HG03025 (cell line): ENCODE data around the gene RAB39A.
"Not testable (repeated sequence)": the region's sequence is repeated elsewhere in the genome, so short reads cannot be mapped to it uniquely, and the experiment has no call there.

Source experiments
- ATAC-seq: cut with Tn5 transposase; IDR thresholded peaks from one replicate; pipeline ENCODE4 v1.9.1; 2021; ENCODE audit warnings: mild to moderate bottlenecking, moderate library complexity; ENCODE audit not compliant: unreplicated experiment, low FRiP score

Gene RAB39A, protein sequence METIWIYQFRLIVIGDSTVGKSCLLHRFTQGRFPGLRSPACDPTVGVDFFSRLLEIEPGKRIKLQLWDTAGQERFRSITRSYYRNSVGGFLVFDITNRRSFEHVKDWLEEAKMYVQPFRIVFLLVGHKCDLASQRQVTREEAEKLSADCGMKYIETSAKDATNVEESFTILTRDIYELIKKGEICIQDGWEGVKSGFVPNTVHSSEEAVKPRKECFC

DNA sequence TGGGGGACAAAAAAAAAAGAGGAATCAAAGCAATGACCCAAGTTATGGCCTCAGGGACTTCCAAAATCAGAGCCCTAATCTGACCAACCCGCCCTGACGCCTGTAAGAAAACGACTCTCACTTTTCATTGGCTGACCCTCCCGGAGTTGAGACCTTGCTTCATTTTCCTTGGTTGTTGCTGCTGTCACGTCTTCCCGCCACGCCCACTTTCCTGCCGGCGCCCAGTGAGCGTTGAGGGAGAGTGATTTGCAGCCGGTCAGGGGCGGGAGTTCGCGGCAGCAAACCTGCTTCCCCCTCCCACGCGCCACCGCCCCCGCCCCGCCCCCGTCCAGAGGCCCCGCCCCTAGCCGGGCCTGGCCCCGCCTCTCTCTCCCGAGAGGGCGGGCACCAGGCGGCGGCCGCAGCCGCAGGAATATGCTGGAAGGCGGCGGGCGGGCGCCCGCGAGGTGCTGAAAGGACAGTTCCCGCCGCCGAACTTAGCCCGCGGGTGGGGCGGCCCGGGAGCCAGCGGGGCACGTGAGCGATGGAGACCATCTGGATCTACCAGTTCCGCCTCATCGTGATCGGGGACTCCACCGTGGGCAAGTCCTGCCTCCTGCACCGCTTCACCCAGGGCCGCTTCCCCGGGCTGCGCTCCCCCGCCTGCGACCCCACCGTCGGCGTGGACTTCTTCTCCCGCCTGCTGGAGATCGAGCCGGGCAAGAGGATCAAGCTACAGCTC lies at the start of gene RAB39A:
Gene RAB39A, plus strand, starts transcription at position 403 of the 721 bp plus-strand sequence. Its CDS starts 121 bp downstream, at position 524.
- ATAC-seq, result peak; percentile 93

DNA sequence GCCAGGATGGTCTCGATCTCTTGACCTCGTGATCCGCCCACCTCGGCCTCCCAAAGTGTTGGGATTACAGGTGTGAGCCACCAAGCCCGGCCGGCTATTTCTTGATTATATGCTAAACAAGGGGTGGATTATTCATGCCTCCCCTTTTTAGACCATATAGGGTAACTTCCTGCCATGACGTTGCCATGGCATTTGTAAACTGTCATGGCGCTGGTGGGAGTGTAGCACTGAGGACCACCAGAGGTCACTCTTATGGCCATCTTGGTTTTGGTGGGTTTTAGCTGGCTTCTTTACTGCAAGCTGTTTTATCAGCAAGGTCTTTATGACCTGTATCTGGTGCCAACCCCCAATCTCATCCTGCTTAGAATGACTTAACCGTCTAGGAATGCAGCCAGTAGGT lies 46.8 kb upstream of the RAB39A start:
- not testable (repeated sequence) for ATAC-seq

DNA sequence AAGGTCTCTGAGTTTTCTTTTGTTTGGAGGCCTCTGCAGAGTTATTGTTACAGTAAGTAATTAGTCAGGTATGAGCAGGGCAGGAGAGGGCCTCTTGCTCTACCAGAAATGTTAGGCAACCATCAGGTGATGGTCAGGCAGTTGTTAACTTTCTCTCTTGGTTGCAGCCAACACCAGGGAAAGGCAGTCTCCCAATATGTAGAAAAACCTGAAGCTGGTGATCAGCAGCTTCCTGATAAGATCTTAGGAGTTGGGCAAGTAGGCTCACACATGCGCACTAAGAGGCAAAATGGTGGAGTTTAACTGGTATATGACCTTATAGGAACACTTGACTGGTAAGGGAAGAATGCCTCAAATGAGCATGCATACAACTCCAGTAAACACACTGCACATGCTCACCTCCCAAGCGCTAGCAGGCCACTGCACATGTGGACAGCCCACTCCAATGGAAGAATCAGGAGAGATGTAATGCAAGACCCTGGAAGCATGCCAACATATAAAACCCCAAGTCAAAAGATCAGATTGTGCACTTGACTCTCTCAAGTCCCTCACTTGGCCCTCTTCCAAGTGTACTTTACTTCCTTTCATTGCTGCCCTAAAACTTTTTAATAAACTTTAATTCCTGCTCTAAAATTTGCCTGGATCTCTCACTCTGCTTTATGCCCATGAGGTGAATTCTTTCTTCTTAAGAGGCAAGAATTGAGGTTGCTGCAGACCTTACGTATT lies 46.0 kb upstream of the RAB39A start:
- no peak for ATAC-seq

DNA sequence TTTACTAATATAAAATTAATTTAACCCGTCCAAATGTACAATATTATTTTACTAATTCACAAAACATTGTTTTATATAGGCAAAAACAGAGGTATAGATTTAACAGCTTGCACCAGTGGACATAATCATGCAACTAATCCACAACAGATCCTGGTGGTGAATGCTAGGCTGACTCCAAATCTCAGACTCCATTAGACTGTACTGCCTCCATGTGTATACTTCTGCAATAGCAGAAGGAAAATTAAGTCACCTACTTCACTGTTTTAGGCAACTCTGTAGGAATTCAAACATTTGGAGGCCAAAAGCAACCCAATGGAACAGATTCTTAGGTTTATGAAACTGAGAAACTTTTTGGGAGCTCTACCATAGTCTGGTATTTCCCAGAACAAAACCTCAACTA lies 30.0 kb upstream of the RAB39A start:
- ATAC-seq, result peak; percentile 71

DNA sequence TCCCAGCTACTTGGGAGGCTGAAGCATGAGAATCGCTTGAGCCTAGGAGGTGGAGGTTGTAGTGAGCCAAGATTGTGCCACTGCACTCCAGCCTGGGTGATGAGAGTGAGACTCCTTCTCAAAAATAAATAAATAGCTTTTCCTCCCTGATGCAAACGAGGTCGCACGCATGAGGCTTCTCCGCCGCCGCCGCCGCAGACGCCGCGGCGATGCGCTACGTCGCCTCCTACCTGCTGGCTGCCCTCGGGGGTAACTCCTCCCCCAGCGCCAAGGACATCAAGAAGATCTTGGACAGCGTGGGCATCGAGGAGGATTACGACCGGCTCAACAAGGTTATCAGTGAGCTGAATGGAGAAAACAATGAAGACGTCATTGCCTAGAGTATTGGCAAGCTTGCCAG lies 20.0 kb upstream of the RAB39A start:
- no peak for ATAC-seq

DNA sequence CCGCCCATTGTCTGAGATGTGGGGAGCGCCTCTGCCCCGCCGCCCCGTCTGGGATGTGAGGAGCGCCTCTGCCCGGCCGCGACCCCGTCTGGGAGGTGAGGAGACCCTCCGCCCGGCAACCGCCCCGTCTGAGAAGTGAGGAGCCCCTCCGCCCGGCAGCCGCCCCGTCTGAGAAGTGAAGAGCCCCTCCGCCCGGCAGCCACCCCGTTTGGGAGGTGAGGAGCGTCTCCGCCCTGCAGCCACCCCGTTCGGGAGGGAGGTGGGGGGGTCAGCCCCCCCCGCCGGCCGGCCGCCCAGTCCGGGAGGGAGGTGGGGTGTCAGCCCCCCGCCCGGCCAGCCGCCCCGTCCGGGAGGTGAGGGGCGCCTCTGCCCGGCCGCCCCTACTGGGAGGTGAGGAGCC lies 15.8 kb upstream of the RAB39A start:
- ATAC-seq, result not testable (repeated sequence)

DNA sequence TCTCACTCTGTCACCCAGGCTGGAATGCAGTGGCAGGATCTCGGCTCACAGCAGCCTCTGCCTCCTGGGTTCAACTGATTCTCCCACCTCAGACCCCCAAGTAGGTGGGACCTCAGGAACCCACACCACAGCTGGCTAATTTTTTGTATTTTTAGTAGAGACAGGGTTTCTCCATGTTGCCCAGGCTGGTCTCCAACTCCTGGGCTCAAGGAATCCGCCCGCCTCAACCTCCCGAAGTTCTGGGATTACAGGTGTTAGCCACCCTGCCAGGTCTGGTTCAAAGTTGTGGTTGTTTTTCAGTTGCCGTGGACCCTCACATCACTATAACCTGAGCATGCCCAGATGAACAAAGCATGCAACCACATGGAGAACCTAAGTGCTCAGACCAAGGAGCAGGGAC lies 13.0 kb upstream of the RAB39A start:
- ATAC-seq, result no peak

DNA sequence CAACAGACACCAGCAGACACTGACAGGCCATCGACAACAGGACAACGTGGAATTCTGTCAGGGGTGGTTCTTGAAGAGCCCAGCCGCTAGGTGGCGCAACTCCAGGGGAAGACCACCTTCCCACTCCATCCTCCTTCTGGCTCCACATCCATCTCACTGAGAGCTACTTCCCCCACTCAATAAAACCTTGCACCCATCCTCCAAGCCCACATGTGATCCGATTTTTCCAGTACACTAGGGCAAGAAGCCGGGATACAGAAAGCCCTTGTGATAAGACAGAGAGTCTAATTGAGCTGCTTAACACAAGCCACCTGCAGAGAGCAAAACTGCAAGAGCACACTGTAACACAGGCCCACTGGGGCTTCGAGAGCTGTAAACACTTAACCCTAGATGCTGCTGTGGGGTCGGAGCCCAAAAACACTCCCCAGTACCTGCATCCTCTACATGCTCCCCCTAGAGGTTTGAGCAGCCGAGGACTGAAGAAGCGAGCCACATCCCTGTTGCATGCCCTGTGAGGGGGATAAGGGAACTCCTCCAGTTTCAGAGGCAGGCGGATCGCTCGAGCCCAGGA lies 11.5 kb upstream of the RAB39A start:
- ATAC-seq, result no peak

DNA sequence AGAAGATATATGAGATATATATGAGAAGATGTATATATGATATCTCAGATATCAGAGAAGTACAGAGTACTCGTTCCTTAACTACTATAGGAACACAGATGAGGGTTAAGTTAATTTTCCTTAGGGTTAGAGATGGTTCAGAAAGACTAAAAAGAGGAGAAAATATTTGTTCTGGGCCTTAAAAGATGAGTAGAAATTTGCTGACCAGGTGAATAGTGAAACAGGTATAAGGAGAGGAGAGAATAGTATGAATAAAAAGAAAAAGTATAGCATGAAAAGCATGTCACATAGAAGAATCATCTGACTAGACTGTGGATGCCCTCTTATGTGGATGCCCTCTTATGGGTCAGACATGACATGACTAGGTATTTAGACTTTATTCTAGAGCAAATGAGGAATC lies 6.3 kb upstream of the RAB39A start:
- ATAC-seq, result no peak

DNA sequence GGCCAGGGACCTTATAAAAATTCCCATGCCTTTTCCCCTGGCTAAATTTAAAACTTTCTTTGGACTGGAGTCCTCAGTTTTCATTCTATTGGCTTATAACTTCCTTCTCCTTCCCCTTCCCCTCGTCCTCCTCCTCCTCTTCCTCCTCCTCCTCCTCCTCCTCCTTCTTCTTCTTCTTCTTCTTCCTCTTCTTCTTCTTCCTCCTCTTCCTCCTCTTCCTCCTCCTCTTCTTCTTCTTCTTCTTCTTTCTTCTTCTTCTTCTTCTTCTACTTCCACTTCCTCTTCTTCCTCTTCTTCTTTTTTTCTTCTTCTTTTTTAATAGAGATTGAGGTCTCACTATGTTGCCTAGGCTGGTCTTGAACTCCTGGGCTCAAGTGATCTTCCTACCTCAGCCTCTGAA lies 4.7 kb upstream of the RAB39A start:
- ATAC-seq, result not testable (repeated sequence)

DNA sequence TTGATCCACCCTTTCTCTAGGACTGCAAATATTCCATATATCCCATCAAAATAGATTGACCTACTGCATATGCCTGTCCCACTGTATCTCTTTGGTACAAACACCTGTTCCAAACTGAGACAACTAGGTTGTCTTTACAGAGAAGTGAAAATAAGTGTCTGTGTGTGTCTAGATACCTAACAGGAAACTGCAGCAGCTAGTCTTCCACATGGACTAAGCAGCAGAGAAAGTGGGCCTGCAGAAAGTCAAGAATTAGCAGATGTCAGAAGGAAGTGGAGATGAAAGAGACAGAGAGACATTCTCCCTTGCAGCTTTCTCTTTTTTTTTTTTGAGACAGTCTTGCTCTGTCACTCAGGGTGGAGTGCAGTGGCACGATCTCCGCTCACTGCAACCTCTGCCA lies 3.9 kb upstream of the RAB39A start:
- peak; percentile 36 for ATAC-seq

DNA sequence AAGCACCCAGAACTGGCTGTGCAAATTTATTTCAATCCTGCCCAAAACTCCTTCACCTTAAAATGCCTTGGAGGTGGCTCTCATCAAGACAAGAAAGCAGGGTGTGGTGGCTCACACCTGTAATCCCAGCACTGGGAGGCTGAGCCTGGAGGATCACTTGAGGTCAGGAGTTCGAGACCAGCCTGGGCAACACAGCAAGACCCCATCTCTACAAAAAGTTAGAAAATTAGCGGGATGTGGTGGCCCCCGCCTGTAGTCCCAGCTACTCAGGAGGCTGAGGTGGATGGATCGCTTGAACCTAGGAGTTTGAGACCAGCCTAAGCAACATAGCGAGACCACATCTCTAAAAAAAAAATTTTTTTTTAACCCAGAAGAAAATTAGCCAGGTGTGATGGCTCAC lies 689 bp upstream of the RAB39A start:
- ATAC-seq, result no peak

DNA sequence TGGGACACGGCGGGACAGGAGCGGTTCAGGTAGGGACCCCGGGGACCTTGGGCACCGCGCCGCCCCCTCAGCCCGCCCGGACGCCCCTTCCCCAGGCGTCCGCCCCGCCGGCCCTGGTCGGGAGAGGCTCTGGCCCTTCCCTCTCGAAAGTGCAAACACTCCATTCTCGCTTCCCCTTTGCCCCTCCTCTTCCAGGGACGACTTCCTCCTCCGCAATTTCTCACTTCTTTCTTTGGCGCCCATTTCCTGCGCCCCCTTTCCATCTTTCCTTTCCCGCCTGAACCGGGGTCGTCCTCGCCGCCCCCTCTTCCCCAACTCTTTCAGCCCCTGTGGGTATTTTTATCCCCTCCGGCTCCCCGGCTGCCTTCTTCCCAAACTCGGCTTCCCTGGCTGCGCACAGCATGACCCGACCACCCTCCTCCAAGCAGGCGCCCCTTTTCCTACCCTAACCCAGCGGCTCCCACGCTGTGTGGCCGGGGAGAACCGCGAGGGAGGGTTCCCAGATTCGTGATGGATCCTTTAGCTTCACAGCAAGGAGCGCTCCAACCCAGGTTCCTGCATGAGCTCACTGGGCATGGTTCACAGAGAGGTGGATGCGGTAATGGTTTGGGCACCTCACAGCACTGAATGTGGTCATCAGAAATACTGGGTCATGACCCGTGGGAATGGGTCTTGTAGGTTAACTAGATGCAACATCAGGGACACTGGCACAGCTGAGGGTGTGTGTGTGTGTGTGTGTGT lies 689 bp downstream of the RAB39A start:
- ATAC-seq, result no peak

DNA sequence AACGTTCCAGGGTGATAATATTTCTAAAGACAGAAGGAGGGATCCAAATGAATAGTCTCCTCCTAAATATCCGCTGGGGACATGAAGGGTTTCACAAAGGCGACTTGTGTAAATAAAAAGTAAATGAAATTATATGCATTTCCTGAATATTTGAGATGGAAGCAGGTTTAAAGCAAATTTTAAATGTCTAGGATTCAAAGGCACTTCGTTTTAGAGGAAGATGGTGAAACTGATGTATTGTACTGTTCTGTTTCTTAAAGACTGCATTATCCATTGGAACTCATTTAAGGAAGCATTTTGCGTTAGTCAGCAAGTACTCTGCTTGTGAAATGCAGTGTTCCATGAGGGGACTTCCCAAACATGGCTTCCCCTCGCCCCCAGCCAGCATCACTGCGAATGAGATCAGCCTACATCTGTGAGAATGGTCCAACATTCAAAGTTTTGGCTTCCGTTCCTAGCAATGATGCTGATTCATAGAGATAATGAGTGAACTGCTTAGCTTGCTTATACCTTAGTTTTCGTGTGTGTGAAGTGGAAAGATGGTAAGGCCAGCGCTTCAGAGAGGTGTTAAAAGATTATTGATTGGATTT lies 1.5 kb downstream of the RAB39A start:
- no peak for ATAC-seq

DNA sequence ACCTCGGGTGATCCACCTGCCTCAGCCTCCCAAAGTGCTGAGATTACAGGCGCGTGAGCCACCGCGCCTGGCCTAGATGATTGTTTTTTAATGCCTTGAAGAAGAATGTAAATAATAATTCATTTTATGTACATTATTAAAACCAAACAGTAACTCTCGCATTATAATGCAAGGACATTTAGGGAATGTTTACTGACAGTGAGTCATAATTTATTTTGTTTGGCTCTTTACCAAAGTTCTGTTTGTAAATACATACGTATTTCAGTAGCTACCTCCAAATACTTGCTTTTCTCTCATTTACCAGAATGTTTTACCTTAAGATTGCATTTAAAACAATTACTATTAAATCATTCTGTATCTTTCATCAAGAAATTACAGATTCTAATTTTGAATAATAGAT lies 3.0 kb downstream of the RAB39A start:
- ATAC-seq, result no peak

DNA sequence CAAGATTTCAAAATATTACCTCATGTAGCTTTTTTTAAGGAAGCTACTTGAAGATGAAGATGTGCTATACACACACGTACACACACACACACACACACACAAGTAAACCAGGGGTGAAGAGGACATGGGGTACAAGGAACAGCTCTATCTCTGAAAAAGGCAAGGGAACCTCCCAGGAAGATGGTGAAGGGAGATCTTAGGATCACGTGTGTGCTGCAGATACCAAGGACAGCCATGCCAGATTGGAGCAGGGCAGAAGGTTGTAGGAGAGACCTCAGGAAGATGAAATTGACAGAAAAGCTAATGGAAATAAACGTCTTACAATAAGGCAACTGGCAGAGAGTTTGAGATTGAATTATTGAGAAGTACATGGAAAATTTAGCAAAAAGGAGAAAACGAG lies 19.7 kb downstream of the RAB39A start:
- no peak for ATAC-seq

DNA sequence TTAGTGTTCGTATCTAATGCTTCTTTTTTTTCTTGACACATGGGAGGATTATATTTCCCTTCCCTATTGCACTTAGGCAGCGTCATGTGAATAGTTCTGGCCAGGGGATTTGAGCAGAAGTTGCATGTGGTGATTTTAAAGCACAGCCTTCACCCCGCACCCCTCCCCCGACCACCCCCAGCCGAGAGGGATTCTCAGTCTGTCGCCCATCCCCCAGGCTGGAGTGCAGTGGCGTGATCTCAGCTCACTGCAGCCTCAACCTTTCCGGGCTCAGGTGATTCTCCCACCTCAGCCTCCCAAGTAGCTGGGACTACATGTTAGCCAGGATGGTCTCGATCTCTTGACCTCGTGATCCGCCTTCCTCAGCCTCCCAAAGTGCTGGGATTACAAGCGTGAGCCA lies 20.1 kb downstream of the RAB39A start:
- not testable (repeated sequence) for ATAC-seq

DNA sequence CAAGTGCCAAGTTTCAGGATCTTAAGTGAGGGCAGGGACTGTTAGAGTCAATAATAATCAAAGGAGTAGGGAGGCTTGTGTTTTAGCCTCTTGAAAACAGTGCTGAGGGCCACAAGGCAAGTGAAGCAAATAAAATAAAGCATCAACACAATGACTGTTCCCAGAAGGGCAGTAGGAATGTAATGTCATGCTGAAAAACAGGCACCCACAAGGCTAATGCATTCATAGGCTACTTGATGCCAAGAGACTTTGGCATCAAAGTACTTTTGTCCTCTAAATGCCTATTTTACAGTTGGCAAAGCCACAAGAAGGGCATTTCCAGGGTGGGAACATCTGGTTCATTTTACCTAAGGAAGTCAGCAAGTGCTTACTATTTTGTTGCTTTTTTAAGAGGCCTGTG lies 22.9 kb downstream of the RAB39A start:
- no peak for ATAC-seq

DNA sequence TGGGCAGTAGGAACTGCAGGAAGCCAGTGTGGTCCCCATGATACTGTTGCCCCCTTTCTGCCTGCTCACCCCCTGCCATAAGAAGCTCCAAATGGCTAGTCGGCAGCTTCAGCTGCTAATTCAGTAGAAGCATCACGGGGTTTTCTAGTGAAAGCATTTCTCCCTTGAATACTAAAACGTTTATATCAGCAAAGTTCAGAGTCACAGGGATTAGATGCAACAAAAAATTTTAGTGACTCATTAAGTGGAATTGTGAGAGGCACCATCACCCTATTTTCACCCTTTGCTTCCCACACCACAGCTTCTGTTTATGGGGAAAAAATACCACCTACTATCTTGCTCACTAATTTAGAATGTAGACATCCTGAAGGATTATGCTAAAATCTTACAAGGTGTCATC lies 25.2 kb downstream of the RAB39A start:
- ATAC-seq, result no peak

DNA sequence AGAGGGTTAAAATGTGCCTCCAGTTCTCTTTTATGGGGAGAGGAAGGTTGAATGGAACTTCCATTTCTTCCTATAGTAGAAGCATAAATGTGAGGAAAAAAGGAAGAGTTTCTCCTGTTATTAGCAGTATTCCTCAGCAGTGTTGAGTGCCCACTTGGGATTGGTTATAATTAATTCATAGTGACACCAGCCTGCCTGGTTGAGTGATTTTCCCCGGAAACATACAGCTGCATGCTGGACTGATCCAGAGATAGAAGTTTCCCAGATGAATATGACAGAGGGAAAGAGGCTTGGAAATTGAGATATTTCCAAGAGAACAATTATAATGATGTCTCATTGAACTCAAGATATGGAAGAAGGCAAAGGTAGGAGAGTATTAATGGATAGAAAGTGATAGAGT lies 28.3 kb downstream of the RAB39A start:
- ATAC-seq, result no peak
